SK-N-SH treated with all-trans-retinoic acid at 6 μM for 48 hours (cell line): Measurements from ENCODE around the gene CDKN2C.

Experiments used
- ATAC-seq: fragments of 200-7000 bp; cut with Tn5 transposase; 3 replicates; pipeline ENCODE4 v1.9.1; 2020; ENCODE audit warnings: mild to moderate bottlenecking, moderate library complexity
- ARNTL ChIP-seq: fragments of 450-650 bp; formaldehyde crosslinking; IDR thresholded peaks from 2 replicates; pipeline ENCODE4 v1.5.0; 2020; ENCODE audit warnings: low read depth, mild to moderate bottlenecking, moderate library complexity, borderline replicate concordance
- BACH2 ChIP-seq: fragments of 250-450 bp; sonication (Bioruptor Pico); IDR thresholded peaks from 2 replicates; pipeline ENCODE4 v1.9.0; 2021; ENCODE audit warnings: mild to moderate bottlenecking, borderline replicate concordance
- CSDC2 ChIP-seq: fragments of 250-450 bp; sonication (Bioruptor Pico); IDR thresholded peaks from 2 replicates; pipeline ENCODE4 v1.5.0; 2020; ENCODE audit warnings: mild to moderate bottlenecking, moderate library complexity
- CSRNP3 ChIP-seq: fragments of 250-450 bp; sonication (Bioruptor Pico); IDR thresholded peaks from 2 replicates; pipeline ENCODE4 v1.5.1; 2021; ENCODE audit warnings: mild to moderate bottlenecking, moderate library complexity
- ESRRG ChIP-seq: fragments of 250-450 bp; sonication (Bioruptor Pico); IDR thresholded peaks from 2 replicates; pipeline ENCODE4 v1.6.1; 2021; ENCODE audit warnings: mild to moderate bottlenecking
- ISL1 ChIP-seq: fragments of 250-450 bp; sonication (Bioruptor Pico); IDR thresholded peaks from 2 replicates; pipeline ENCODE4 v2.1.2; 2022; ENCODE audit warnings: mild to moderate bottlenecking, moderate library complexity
- SNAI2 ChIP-seq: fragments of 250-450 bp; sonication (Bioruptor Pico); IDR thresholded peaks from 2 replicates; pipeline ENCODE4 v1.5.0; 2020; ENCODE audit warnings: mild to moderate bottlenecking, moderate library complexity
- TCF4 ChIP-seq: fragments of 250-450 bp; sonication (Bioruptor Pico); IDR thresholded peaks from 2 replicates; pipeline ENCODE4 v1.8.0; 2021; ENCODE audit warnings: mild to moderate bottlenecking, moderate library complexity, borderline replicate concordance
- TOX ChIP-seq: fragments of 250-450 bp; sonication (Bioruptor Pico); IDR thresholded peaks from 2 replicates; pipeline ENCODE4 v1.8.0; 2021; ENCODE audit warnings: mild to moderate bottlenecking, moderate library complexity, borderline replicate concordance
- TSHZ2 ChIP-seq: fragments of 250-450 bp; sonication (Bioruptor Pico); IDR thresholded peaks from 2 replicates; pipeline ENCODE4 v1.5.0; 2020; ENCODE audit warnings: mild to moderate bottlenecking, moderate library complexity
- ZFP3 ChIP-seq: fragments of 250-450 bp; sonication (Bioruptor Pico); IDR thresholded peaks from 2 replicates; pipeline ENCODE4 v1.5.0; 2020; ENCODE audit warnings: mild to moderate bottlenecking, moderate library complexity
- ZFP30 ChIP-seq: fragments of 450-650 bp; formaldehyde crosslinking; IDR thresholded peaks from 2 replicates; pipeline ENCODE4 v1.5.0; 2022; ENCODE audit warnings: mild to moderate bottlenecking, moderate library complexity
- ZNF565 ChIP-seq: fragments of 450-650 bp; formaldehyde crosslinking; conservative IDR thresholded peaks from 2 replicates; pipeline ENCODE4 v1.5.0; 2020; ENCODE audit warnings: low read depth, mild to moderate bottlenecking, moderate library complexity
- ZNF70 ChIP-seq: fragments of 450-650 bp; formaldehyde crosslinking; IDR thresholded peaks from 2 replicates; pipeline ENCODE4 v1.5.0; 2020; ENCODE audit warnings: mild to moderate bottlenecking, moderate library complexity

CDKN2C gene

GRCh38 chr1:51014878-51015277 is 44.8 kb downstream of the CDKN2C start:
- TF ChIP-seq ZNF70 (CRISPR knock-in tag) (no peak), CSRNP3 (no peak), ZNF565 (CRISPR knock-in tag) (no peak), ZFP30 (CRISPR knock-in tag) (no peak), ZFP3 (CRISPR knock-in tag) (no peak), ESRRG (CRISPR knock-in tag) (no peak), TSHZ2 (no peak), TOX (CRISPR knock-in tag) (no peak)
- ATAC-seq: no peak

- TF ChIP-seq ESRRG (CRISPR knock-in tag) (no peak), ISL1 (CRISPR knock-in tag) (peak; percentile 51), ARNTL (no peak), TCF4 (CRISPR knock-in tag) (no peak), CSDC2 (no peak), BACH2 (CRISPR knock-in tag) (no peak), SNAI2 (no peak)
- TF ChIP-seq, all 23 proteins: peak for 1
- no peak for ATAC-seq
These were observed 49.8 kb downstream of the CDKN2C start for GRCh38 chr1:51019811-51020210.
